ENCODE data around the gene ZNF701.
"Not testable (repeated sequence)": the region's sequence is repeated elsewhere in the genome, so short reads cannot be mapped to it uniquely, and the experiment has no call there.

- not testable (repeated sequence) for TF ChIP-seq CTCF (IDR thresholded peaks at IDR 0.05 in 4 of 5, conservative IDR thresholded peaks at IDR 0.05 in 1 of 5); POLR2A (IDR thresholded peaks at IDR 0.05)
These were observed 31.3 kb upstream of the ZNF701 start for GRCh38 chr19:52538815-52539214.

All from gastrocnemius medialis (tissue), 4 donors.